GM20000 (cell line): ENCODE data around the gene FAM151A.
A peak's percentile ranks its signal among the peaks of the same experiment; 100 is the strongest.

Experiments
- DNase-seq: peaks from one replicate; pipeline ENCODE4 v3.0.0; 2012; ENCODE audit warnings: low spot score
- TF ChIP-seq, protein P1 (sequence below): IDR thresholded peaks from 2 replicates; pipeline ENCODE4 v1.5.1; 2012; ENCODE audit warnings: mild to moderate bottlenecking, control low read depth; ENCODE audit errors: extremely low read depth, missing control alignments

The FAM151A gene

DNA sequence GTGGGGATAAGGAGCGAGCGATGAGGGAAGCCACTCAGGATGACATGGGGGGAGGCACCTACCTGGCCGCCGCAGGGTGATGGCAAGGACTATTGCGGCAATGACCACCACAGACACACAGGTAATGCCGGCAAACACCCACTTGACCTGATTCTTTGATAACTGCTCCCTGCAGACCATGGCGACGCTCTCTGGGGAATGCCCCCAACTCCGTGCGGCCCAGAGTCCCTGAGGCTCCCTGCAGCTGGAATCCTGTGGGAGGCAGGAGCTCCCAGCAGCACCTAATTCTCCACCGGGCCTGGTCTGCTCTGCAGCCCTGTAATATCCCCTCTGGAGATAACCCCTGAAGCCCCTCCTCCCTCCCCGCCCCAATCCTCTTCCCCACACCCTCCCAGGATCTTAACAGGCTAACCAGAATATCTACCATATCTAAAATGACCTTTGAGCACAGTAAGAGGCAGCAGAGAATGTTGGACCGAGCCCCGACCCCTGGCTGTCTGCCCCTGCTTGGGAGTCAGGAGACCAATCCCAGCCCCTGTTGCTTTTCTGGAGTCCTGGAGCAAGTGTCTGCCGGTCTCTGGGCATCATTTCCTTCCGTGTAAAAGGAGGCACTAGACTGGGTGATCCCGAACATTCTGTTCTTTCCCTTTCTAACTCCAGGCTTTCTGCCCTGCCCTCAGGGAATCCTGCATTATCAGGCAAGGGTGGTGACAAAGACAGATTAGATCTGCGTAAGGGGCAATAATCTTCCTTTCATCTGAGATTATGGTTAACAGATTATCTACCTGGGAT lies at the start of gene FAM151A:
Gene FAM151A, minus strand, starts transcription at position 310 of the 792 bp plus-strand sequence. Its CDS starts 130 bp downstream, at position 180.
- DNase-seq: no peak
- TF ChIP-seq, protein P1, sequence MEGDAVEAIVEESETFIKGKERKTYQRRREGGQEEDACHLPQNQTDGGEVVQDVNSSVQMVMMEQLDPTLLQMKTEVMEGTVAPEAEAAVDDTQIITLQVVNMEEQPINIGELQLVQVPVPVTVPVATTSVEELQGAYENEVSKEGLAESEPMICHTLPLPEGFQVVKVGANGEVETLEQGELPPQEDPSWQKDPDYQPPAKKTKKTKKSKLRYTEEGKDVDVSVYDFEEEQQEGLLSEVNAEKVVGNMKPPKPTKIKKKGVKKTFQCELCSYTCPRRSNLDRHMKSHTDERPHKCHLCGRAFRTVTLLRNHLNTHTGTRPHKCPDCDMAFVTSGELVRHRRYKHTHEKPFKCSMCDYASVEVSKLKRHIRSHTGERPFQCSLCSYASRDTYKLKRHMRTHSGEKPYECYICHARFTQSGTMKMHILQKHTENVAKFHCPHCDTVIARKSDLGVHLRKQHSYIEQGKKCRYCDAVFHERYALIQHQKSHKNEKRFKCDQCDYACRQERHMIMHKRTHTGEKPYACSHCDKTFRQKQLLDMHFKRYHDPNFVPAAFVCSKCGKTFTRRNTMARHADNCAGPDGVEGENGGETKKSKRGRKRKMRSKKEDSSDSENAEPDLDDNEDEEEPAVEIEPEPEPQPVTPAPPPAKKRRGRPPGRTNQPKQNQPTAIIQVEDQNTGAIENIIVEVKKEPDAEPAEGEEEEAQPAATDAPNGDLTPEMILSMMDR: no peak

DNA sequence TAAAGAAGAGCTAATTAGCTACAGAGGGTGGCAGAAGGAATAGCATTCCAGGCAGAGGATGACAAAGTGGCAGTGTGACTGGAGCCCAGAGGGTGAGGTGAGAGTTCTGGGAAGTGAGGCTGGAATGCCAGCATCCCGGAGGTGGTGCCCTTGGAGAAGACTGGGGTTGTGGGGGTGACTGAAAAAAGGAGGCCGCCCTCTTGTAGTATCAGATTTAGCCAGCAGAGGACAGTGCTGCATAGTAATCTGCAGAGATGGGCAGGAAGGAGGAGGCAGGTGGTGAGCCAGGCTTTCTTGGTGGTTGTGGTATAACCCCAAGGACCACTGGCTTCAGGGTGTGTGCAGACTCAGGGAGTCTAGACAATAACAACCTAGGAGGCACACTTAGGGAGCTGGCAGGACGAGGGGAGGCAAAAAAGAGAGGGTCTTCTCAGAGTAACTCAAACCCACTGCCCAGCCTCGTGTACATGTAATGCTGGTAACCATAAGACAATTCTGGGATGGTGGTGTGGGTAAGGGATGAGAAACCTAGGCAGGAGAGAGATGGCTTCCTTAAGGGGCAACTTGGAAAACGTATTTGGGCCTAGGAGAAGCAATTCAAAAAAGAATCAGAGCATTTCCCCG lies 48.8 kb upstream of the FAM151A start:
- peak; percentile 68 for DNase-seq
- TF ChIP-seq, protein P1: peak; percentile 71

DNA sequence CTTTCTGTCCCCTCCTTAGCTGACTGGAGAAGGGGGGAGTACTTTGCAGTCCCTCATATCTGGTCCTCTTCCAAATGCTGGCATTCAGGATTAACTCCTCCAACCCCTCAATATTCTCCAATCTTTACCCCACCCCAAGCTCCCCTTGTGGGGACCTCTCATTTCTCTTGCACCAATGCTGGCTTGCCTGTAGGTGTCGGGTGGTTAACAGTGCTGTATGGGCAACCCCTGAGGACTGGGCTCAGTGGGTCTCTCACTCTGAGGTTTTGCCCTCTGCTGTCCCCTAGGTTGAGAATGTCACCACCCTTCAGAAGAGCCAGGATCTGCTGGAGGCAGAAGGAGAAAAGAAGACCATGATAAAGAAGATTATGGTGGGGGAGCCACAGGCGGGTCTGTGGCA lies 45.2 kb upstream of the FAM151A start:
- TF ChIP-seq, protein P1: no peak
- no peak for DNase-seq

DNA sequence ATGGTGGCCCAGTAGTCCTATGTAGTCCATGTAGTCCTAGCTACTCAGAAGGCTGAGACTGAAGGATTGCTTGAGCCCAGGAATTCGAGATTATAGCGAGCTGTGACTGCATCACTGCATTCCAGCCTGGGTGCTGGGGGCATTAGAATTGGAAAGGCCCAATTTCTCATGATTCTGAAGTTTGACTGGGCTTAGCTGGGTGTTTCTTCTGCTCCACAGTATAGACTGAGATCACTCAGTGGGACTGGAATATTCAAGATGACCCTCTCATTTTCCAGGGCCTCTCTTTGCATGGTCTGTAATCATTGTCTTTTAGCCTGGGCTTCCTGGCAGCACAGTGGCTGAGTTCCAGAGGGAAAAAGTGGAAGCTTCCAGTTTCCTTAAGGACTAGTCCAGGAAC lies 44.5 kb upstream of the FAM151A start:
- DNase-seq: no peak
- TF ChIP-seq, protein P1: no peak

DNA sequence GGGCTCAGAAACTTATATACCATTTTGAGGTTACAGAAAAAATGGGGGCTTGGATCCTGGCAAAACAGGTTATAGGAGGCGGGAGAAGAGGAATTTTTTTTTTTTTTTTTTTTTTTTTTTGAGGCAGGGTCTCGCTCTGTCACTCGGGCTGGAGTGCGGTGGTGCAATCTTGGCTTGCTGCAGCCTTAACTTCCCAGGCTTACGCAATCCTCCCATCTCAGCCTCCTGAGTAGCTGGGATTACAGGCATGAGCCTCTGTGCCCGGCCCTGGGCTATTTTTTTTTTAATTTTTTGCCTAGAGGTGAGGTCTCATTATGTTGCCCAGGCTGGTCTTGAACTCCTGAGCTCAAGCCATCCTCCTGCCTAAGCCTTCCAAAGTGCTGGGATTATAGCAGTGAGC lies 43.0 kb upstream of the FAM151A start:
- TF ChIP-seq, protein P1: no peak
- no peak for DNase-seq

DNA sequence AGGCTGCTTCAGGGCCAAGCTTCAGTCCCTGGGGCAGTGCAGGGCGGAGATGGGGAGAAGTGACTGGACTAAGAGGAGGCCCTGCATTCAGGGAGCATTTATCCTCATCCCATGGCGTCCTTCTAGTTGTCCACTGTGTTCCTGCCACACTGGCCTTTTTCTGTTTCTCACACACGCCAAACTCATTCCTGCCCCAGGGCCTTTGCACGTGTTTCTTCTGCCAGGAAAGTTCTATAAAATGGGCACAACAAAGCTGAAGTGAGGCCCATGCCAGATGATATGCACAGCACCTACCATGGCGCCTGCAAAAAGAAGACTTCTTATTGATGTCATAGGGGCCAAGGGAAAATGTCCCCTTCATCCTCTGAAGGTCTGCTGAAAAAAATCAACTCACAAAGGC lies 42.5 kb upstream of the FAM151A start:
- no peak for DNase-seq
- TF ChIP-seq, protein P1: no peak

DNA sequence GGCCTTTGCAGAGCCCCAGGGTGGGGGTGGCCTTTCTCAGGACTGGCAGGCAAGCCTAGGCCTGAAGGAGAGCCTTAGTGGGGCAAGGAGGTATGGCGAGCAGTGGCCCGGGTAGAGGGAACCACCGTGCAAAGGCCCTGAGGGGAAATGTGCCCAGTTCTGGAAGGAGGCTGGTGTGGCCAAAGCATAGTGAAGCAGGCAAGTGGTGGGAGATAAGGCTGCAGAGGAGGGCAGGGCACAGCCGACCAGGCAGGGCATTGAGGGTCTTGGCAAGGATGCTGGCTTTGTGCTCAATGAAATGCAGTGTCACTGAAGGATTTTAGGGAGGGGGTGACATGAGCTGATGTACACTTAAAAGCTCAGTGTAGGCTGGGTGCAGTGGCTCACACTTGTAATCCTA lies 41.0 kb upstream of the FAM151A start:
- no peak for DNase-seq
- TF ChIP-seq, protein P1: no peak
